Neural progenitor cell (in vitro differentiated cells): ENCODE measurements around the gene RIC1. TPM values are rescaled to one million over a fixed set of nuclear protein-coding genes. Genes with fewer than 3 reads are reported as not detected.

Experiments used
- DNase-seq: peaks from one replicate; pipeline ENCODE4 v3.0.0-alpha.2; 2016; ENCODE audit warnings: low spot score
- H2AFZ ChIP-seq: fragments of 200-600 bp; sonication (generic); replicated peaks from 2 replicates; pipeline ENCODE4 v1.6.1; 2016; ENCODE audit warnings: antibody characterized with exemption
- H3F3A ChIP-seq: fragments of 200-600 bp; sonication (generic); 2 replicates; pipeline ENCODE4 v1.6.1; 2016; ENCODE audit warnings: antibody characterized with exemption, low read depth
- H3K27ac ChIP-seq: fragments of 200-600 bp; sonication (generic); 2 replicates; pipeline ENCODE4 v1.5.1; 2016; ENCODE audit warnings: mild to moderate bottlenecking
- H3K27me3 ChIP-seq: fragments of 200-600 bp; sonication (generic); 2 replicates; pipeline ENCODE4 v1.6.1; 2016; ENCODE audit warnings: mild to moderate bottlenecking, moderate library complexity
- H3K36me3 ChIP-seq: fragments of 200-600 bp; sonication (generic); 2 replicates; pipeline ENCODE4 v1.5.1; 2016
- H3K4me1 ChIP-seq: fragments of 200-600 bp; sonication (generic); 2 replicates; pipeline ENCODE4 v1.6.1; 2016; ENCODE audit warnings: mixed run types
- H3K4me2 ChIP-seq: fragments of 200-600 bp; sonication (generic); 2 replicates; pipeline ENCODE4 v1.6.1; 2016
- H3K4me3 ChIP-seq: fragments of 200-600 bp; sonication (generic); 2 replicates; pipeline ENCODE4 v1.5.1; 2016
- H3K79me2 ChIP-seq: fragments of 200-600 bp; sonication (generic); 2 replicates; pipeline ENCODE4 v1.6.1; 2016; ENCODE audit warnings: low read depth
- H3K9ac ChIP-seq: fragments of 200-600 bp; sonication (generic); 2 replicates; pipeline ENCODE4 v1.6.1; 2016
- H3K9me3 ChIP-seq: fragments of 200-600 bp; sonication (generic); 2 replicates; pipeline ENCODE4 v1.5.1; 2016; ENCODE audit warnings: low read depth
- H4K20me1 ChIP-seq: fragments of 200-600 bp; sonication (generic); 2 replicates; pipeline ENCODE4 v1.6.1; 2016; ENCODE audit warnings: low read depth
- H3K27ac Mint-ChIP-seq: 3 replicates; pipeline ENCODE4 v1.8.0; 2021; ENCODE audit warnings: mixed read lengths
- H3K27me3 Mint-ChIP-seq: 2 replicates; pipeline ENCODE4 v1.8.0; 2022; ENCODE audit warnings: low read depth, mild to moderate bottlenecking, inconsistent platforms, moderate library complexity, mixed read lengths; ENCODE audit not compliant: insufficient read depth
- H3K36me3 Mint-ChIP-seq: 3 replicates; pipeline ENCODE4 v1.8.0; 2021; ENCODE audit warnings: mixed read lengths
- H3K4me1 Mint-ChIP-seq: 3 replicates; pipeline ENCODE4 v1.8.0; 2021; ENCODE audit warnings: mixed read lengths
- H3K4me3 Mint-ChIP-seq: 3 replicates; pipeline ENCODE4 v1.8.0; 2021; ENCODE audit warnings: mild to moderate bottlenecking, moderate library complexity, mixed read lengths
- H3K9me3 Mint-ChIP-seq: 3 replicates; pipeline ENCODE4 v1.8.0; 2020; ENCODE audit warnings: mixed read lengths
- CTCF ChIP-seq: fragments of 200-600 bp; sonication (generic); IDR thresholded peaks from 2 replicates; pipeline ENCODE4 v1.5.1; 2017; ENCODE audit warnings: antibody characterized with exemption, mild to moderate bottlenecking
- EZH2 ChIP-seq: fragments of 200-600 bp; sonication (generic); IDR thresholded peaks from 2 replicates; pipeline ENCODE4 v1.6.1; 2017; ENCODE audit warnings: antibody characterized with exemption, mild to moderate bottlenecking, moderate library complexity
- EZH2phosphoT487 ChIP-seq: fragments of 200-600 bp; sonication (generic); IDR thresholded peaks from 2 replicates; pipeline ENCODE4 v1.6.1; 2017; ENCODE audit warnings: antibody characterized with exemption
- total RNA-seq: library from RNA; depleted of rRNA; stranded (reverse); fragments of >200 nt; gene quantifications from 2 replicates; pipeline ENCODE4 v1.2.3, GENCODE V29; 2015; ENCODE audit warnings: low replicate concordance

Gene RIC1
- total RNA-seq, 1 donor from 2014 or later = 31.9 TPM

GRCh38 chr9:5633243-5633642 is 4.3 kb downstream of the RIC1 start:
- no peak overlapping the region for H3K27ac ChIP-seq
- H3F3A ChIP-seq = peaks cover 17% of the 10 kb centered on the region
- H3K9me3 ChIP-seq = no peaks in the 10 kb centered on the region
- H4K20me1 ChIP-seq = peaks cover 26% of the 10 kb centered on the region
- H3K4me3 ChIP-seq = no peak overlapping the region
- DNase-seq = no peak
- no peaks in the 10 kb centered on the region for H3K27me3 Mint-ChIP-seq
- H3K4me1 Mint-ChIP-seq = no peaks in the 10 kb centered on the region
- H3K9ac ChIP-seq = no peak overlapping the region
- no peaks in the 10 kb centered on the region for H3K36me3 ChIP-seq
- H3K4me3 Mint-ChIP-seq = no peak overlapping the region
- peaks cover 24% of the 10 kb centered on the region for H3K36me3 Mint-ChIP-seq
- no peak overlapping the region for H3K4me2 ChIP-seq
- no peak overlapping the region for H2AFZ ChIP-seq
- H3K9me3 Mint-ChIP-seq = peaks cover 35% of the 10 kb centered on the region
- H3K27ac Mint-ChIP-seq = no peak overlapping the region
- TF ChIP-seq EZH2 = no peak
- no peak for TF ChIP-seq CTCF
- TF ChIP-seq EZH2phosphoT487 = no peak
- H3K4me1 ChIP-seq = peaks cover 9% of the 10 kb centered on the region
- H3K27me3 ChIP-seq = no peaks in the 10 kb centered on the region
- H3K79me2 ChIP-seq = peaks cover 89% of the 10 kb centered on the region

GRCh38 chr9:5635390-5635789 is 6.5 kb downstream of the RIC1 start:
- no peak for DNase-seq
- H3K4me3 Mint-ChIP-seq = no peak overlapping the region
- H2AFZ ChIP-seq = no peak overlapping the region
- no peak overlapping the region for H3K4me3 ChIP-seq
- H3K27me3 Mint-ChIP-seq = no peaks in the 10 kb centered on the region
- no peak overlapping the region for H3K4me2 ChIP-seq
- no peaks in the 10 kb centered on the region for H3K9me3 ChIP-seq
- no peak overlapping the region for H3K9ac ChIP-seq
- H4K20me1 ChIP-seq = peaks cover 22% of the 10 kb centered on the region
- no peak for TF ChIP-seq EZH2phosphoT487
- no peak for TF ChIP-seq EZH2
- no peak for TF ChIP-seq CTCF
- H3F3A ChIP-seq = no peaks in the 10 kb centered on the region
- no peak overlapping the region for H3K27ac ChIP-seq
- H3K9me3 Mint-ChIP-seq = peaks cover 55% of the 10 kb centered on the region
- peaks cover 40% of the 10 kb centered on the region for H3K36me3 Mint-ChIP-seq
- peaks cover 9% of the 10 kb centered on the region for H3K4me1 ChIP-seq
- H3K27me3 ChIP-seq = no peaks in the 10 kb centered on the region
- H3K79me2 ChIP-seq = peaks cover 100% of the 10 kb centered on the region
- no peaks in the 10 kb centered on the region for H3K4me1 Mint-ChIP-seq
- no peaks in the 10 kb centered on the region for H3K36me3 ChIP-seq
- no peak overlapping the region for H3K27ac Mint-ChIP-seq

- H3K4me1 ChIP-seq = no peaks in the 10 kb centered on the region
- no peaks in the 10 kb centered on the region for H3K9me3 ChIP-seq
- Mint-ChIP-seq H3K27ac (no peak overlapping the region), H3K27me3 (peaks cover 4% of the 10 kb centered on the region), H3K36me3 (peaks cover 45% of the 10 kb centered on the region), H3K9me3 (peaks cover 57% of the 10 kb centered on the region), H3K4me1 (no peaks in the 10 kb centered on the region), H3K4me3 (no peak overlapping the region)
- H3F3A ChIP-seq = no peaks in the 10 kb centered on the region
- H4K20me1 ChIP-seq = no peaks in the 10 kb centered on the region
- no peak overlapping the region for H3K9ac ChIP-seq
- TF ChIP-seq EZH2phosphoT487 = no peak
- no peak for TF ChIP-seq CTCF
- TF ChIP-seq EZH2 = no peak
- H3K4me3 ChIP-seq = no peak overlapping the region
- no peak overlapping the region for H3K27ac ChIP-seq
- H3K36me3 ChIP-seq = no peaks in the 10 kb centered on the region
- H3K79me2 ChIP-seq = peaks cover 100% of the 10 kb centered on the region
- H3K27me3 ChIP-seq = no peaks in the 10 kb centered on the region
- no peak overlapping the region for H3K4me2 ChIP-seq
- DNase-seq = no peak
- no peak overlapping the region for H2AFZ ChIP-seq
Observed at GRCh38 chr9:5639816-5640215, 10.9 kb downstream of the RIC1 start.
